GM18508 (cell line): ENCODE measurements around the gene FSTL5.

Experiments used
- ATAC-seq: cut with Tn5 transposase; IDR thresholded peaks from one replicate; pipeline ENCODE4 v1.9.1; 2021; ENCODE audit warnings: moderate number of reproducible peaks; ENCODE audit not compliant: insufficient read depth, unreplicated experiment

FSTL5 gene

DNA sequence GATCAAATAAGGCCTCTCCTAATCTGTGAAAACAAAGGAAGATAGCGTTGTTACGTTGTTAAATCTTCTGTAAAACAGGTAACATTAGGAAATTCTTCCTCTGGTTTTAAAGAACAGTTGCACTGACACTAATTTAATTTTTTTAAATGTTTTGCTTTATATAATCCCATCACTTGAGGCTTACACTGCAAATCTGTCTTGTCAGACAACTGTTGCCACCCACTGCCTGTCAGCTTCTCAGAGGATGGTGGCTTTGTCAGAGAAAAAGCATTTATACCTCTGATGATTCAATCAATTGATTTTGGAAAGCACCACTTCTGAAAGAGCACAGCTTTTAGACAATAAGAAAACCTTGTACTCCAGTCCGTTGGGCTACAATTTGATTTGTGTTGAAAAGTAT is 799.1 kb downstream of the FSTL5 start:
- no peak for ATAC-seq

GRCh38 chr4:161360982-161361381 is 802.8 kb downstream of the FSTL5 start:
- no peak for ATAC-seq

GRCh38 chr4:161359491-161359890 is 804.3 kb downstream of the FSTL5 start:
- no peak for ATAC-seq

DNA sequence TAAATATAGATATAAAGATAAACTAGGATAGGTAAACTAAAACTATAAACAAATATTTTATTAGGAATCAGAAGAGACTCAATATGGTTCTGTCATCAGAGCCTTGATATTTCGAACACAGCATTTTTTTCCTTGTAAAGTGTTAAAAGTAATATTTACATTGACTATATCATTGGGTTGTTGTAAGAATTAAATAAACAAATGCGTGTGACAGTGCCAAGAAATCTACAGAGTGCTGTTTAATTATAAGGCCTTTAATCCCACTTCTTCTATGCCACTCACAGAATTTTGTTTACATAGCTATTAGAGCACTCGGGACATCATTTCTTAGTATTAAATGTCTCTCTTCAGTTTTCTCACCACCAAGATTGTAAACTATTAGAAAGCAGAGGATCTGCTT is 807.4 kb downstream of the FSTL5 start:
- no peak for ATAC-seq

GRCh38 chr4:161350946-161351345 is 812.9 kb downstream of the FSTL5 start:
- ATAC-seq: no peak

DNA sequence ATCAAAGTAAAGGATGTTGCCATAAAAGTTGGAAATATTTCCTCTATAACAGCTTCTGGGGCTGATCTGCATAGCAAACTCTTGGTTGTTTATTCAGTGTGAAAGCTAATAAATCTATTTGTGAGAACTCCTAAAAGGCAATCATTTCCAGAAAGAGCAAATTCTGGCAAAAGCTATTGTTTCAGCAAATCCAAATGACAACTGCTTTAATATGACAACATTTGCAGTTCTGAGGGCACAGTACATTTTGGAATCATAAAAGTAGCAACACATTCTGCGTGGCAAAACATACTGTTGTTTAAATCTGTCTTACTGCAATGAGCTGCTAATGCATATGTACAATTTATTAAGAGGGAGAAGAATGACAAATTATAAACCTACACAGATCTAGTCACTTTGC is 818.1 kb downstream of the FSTL5 start:
- ATAC-seq: no peak

DNA sequence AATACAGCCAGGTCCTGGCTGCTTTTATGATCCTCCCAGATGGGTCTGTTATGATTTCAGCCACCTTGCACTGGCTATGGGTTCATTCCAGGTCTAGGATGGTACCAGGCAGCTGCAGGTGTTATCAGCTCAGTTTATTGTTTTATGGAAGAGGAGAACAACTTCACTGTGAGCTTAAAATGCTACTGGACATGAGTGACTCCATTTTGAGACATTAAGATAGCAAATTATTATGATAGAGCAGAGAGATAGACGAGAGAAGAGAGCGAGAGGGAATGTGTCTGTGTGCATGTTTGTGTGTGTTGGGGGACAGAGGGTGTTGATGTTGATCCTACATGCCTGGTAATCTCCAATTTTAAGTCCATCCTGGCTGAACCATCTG is 820.2 kb downstream of the FSTL5 start:
- no peak for ATAC-seq

DNA sequence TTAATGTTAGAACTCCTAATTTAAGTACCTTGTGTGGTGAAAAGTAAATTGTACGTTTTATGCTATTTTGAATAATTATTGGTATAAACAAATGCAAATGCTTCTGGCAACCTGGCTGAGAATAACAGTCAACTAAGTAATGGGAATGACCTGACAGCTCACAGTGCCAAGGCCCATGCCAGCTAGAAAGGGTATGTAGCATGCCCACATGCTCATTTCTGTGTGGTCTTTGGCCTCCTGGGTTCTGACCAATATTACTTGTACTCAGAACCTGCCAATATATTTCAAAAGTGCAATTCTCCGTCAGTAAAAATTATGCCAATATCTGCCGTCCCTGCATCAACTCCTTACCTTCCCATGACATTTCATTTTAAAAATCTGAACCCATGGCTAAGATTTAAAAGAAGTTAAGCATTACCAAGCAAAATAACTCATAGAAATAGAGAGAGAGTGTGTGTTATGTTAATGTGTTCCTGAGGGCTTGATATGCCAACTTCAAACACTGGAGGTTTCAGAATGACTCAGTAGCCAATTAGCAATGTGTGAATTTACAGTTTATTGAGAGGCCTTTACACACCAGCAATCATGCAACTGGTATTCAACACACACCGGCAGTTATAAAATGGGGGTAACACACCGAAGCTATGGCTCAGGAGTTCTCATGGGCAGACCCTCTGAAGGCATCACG is 820.8 kb downstream of the FSTL5 start:
- ATAC-seq: no peak

GRCh38 chr4:161336621-161337020 is 827.2 kb downstream of the FSTL5 start:
- ATAC-seq: no peak

DNA sequence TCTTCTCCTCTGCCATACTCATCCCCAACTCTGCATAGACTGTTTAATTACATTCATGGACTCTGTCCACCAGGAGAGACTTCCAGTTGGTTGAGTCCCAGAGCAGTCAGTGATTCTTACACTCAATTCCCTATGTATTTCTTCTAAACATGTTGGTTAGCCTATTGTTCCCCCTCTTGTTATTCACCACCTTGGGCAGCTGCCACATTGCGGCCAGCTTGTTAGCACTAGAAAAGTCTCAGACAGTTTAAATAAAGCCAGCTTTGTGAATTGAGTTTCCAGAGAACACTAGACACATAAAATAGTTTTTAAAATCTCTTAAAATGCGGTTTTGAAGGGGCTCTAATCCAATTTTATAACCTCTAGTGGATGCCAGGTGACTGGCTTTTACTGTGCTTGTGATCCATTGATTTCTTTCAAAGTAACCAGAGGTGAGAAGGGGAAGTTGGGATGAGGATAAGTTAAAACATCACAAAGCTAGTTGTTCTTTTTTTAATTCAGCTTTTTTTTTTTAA is 827.7 kb downstream of the FSTL5 start:
- ATAC-seq: no peak
